ENCODE measurements around the gene MGAT3.

MGAT3 gene

DNA sequence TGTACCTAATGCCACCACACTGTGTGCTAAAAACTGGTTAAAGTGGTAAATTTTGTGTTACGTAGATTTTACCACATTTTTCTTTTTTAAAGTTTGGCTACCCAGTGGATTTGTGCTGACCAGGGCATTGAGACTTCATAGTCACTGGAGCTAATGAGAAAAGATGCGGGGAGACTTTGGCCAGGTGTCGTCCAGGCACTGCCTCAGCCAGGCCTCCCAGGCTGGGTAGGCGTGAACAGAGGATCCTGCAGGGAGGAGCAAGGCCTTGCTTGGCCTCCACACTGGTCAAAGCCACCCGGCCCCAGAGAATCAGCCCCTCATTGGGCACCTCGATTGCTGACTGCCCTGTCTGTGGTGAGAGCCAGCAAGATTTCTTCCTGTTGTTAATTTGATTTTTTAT is 13.4 kb upstream of the MGAT3 start:
- Histone ChIP-seq H3K36me3 (ENCODE audit: insufficient read depth, low read length) (no peaks in the 10 kb centered on the region), H3F3A (ENCODE audit: low read depth) (peaks cover 15% of the 10 kb centered on the region; the same call in 1 of the 2 replicates), H3K9me3 (ENCODE audit: insufficient read depth, low read depth, low read length) (no peaks in the 10 kb centered on the region), H2AFZ (ENCODE audit: low read length) (no peak overlapping the region), H3K9me2 (replicated peaks; ENCODE audit: low read depth, low read length) (no peaks in the 10 kb centered on the region), H3K9ac (ENCODE audit: low read depth, low read length, poor library complexity, severe bottlenecking) (no peak overlapping the region), H4K20me1 (ENCODE audit: insufficient read depth, low read length, poor library complexity, severe bottlenecking) (no peaks in the 10 kb centered on the region), H3K4me1 (ENCODE audit: insufficient read depth, low read length, poor library complexity, severe bottlenecking) (peaks cover 44% of the 10 kb centered on the region), H3K79me2 (ENCODE audit: insufficient read depth, low read length) (peaks cover 7% of the 10 kb centered on the region), H3K27me3 (ENCODE audit: insufficient read depth, low read length, poor library complexity, severe bottlenecking) (no peaks in the 10 kb centered on the region), H3K4me2 (ENCODE audit: low read depth, low read length, poor library complexity, severe bottlenecking) (no peak overlapping the region), H3K4me3 (ENCODE audit: low read length, poor library complexity, severe bottlenecking) (no peak overlapping the region)
- TF ChIP-seq, protein P1, sequence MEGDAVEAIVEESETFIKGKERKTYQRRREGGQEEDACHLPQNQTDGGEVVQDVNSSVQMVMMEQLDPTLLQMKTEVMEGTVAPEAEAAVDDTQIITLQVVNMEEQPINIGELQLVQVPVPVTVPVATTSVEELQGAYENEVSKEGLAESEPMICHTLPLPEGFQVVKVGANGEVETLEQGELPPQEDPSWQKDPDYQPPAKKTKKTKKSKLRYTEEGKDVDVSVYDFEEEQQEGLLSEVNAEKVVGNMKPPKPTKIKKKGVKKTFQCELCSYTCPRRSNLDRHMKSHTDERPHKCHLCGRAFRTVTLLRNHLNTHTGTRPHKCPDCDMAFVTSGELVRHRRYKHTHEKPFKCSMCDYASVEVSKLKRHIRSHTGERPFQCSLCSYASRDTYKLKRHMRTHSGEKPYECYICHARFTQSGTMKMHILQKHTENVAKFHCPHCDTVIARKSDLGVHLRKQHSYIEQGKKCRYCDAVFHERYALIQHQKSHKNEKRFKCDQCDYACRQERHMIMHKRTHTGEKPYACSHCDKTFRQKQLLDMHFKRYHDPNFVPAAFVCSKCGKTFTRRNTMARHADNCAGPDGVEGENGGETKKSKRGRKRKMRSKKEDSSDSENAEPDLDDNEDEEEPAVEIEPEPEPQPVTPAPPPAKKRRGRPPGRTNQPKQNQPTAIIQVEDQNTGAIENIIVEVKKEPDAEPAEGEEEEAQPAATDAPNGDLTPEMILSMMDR (conservative IDR thresholded peaks at IDR 0.05; ENCODE audit: low read length) = no peak
- no peak for TF ChIP-seq EZH2phosphoT487 (IDR thresholded peaks at IDR 0.05; ENCODE audit: borderline replicate concordance)

DNA sequence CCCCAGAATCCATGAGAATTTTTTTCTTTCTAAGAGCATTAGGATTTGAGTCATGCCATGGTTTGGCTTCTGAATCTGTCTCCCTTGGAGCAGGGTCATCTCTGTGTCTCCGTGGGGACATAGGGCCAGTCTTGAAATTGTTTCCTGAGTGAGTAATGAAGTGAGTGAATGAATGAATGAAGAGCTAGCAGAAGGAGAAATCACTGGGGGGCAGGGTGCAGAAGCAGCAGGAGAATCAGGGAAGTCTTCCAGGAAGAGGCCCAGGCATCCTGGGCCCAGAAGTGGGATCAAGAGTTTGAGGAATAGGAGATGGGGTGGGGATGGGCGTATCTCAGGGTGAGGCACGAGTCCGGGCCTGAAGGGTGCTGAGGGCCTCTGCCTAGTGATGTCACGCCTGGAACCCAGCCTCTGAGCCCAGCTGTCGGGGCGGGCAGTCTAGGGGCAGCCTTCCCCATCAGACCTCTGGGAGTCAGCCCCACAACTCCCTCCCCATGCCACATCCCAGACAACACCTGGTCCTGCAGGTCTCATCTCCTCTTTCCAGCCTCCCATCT is 12.5 kb upstream of the MGAT3 start:
- Histone ChIP-seq H3K4me2 (ENCODE audit: low read depth, low read length, poor library complexity, severe bottlenecking) (no peak overlapping the region), H2AFZ (ENCODE audit: low read length) (no peak overlapping the region), H3K79me2 (ENCODE audit: insufficient read depth, low read length) (peaks cover 16% of the 10 kb centered on the region), H3K4me3 (ENCODE audit: low read length, poor library complexity, severe bottlenecking) (no peak overlapping the region), H3K36me3 (ENCODE audit: insufficient read depth, low read length) (no peaks in the 10 kb centered on the region), H3K4me1 (ENCODE audit: insufficient read depth, low read length, poor library complexity, severe bottlenecking) (peaks cover 53% of the 10 kb centered on the region), H4K20me1 (ENCODE audit: insufficient read depth, low read length, poor library complexity, severe bottlenecking) (no peaks in the 10 kb centered on the region), H3F3A (ENCODE audit: low read depth) (peaks cover 15% of the 10 kb centered on the region; the same call in 1 of the 2 replicates), H3K9ac (ENCODE audit: low read depth, low read length, poor library complexity, severe bottlenecking) (no peak overlapping the region), H3K9me2 (replicated peaks; ENCODE audit: low read depth, low read length) (no peaks in the 10 kb centered on the region), H3K27me3 (ENCODE audit: insufficient read depth, low read length, poor library complexity, severe bottlenecking) (no peaks in the 10 kb centered on the region), H3K9me3 (ENCODE audit: insufficient read depth, low read depth, low read length) (no peaks in the 10 kb centered on the region)
- no peak for TF ChIP-seq EZH2phosphoT487 (IDR thresholded peaks at IDR 0.05; ENCODE audit: borderline replicate concordance)
- TF ChIP-seq, protein P1 (conservative IDR thresholded peaks at IDR 0.05; ENCODE audit: low read length) = no peak

DNA sequence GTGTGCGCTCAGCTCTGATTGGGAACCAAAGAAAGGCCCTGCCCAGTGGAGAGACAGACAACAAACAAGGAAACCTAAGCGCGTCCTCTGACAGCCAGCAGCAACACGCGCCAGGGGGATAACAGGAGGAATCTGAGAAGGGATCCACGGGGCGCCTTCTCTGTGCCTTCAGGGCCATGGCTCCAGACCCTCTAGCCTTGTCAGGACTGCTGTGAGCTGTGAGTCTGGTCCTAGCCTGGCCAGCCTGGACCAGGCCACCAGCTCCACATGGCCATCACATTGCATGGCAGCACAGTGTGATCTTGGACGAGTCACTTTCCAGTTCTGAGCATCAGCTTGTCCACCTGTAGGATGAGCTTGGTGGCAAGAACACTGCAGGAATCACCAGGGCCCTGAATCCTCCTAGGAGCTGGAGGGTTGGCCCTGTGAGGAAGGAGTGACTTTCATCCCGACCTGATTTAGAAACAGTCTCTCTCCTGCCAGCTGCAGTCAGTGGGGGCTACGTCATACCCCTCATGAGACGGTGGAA is 11.8 kb upstream of the MGAT3 start:
- peaks cover 23% of the 10 kb centered on the region for H3K79me2 ChIP-seq (ENCODE audit: insufficient read depth, low read length)
- no peak overlapping the region for H3K4me3 ChIP-seq (ENCODE audit: low read length, poor library complexity, severe bottlenecking)
- no peaks in the 10 kb centered on the region for H3K9me3 ChIP-seq (ENCODE audit: insufficient read depth, low read depth, low read length)
- no peak for TF ChIP-seq EZH2phosphoT487 (IDR thresholded peaks at IDR 0.05; ENCODE audit: borderline replicate concordance)
- TF ChIP-seq, protein P1 (conservative IDR thresholded peaks at IDR 0.05; ENCODE audit: low read length) = no peak
- no peaks in the 10 kb centered on the region for H3K36me3 ChIP-seq (ENCODE audit: insufficient read depth, low read length)
- no peaks in the 10 kb centered on the region for H3K27me3 ChIP-seq (ENCODE audit: insufficient read depth, low read length, poor library complexity, severe bottlenecking)
- no peaks in the 10 kb centered on the region for H4K20me1 ChIP-seq (ENCODE audit: insufficient read depth, low read length, poor library complexity, severe bottlenecking)
- H3K4me1 ChIP-seq (ENCODE audit: insufficient read depth, low read length, poor library complexity, severe bottlenecking) = peaks cover 60% of the 10 kb centered on the region
- peaks cover 15% of the 10 kb centered on the region; the same call in 1 of the 2 replicates for H3F3A ChIP-seq (ENCODE audit: low read depth)
- H3K9me2 ChIP-seq (replicated peaks; ENCODE audit: low read depth, low read length) = no peaks in the 10 kb centered on the region
- no peak overlapping the region for H2AFZ ChIP-seq (ENCODE audit: low read length)
- peak overlapping the region; percentile 92 for H3K9ac ChIP-seq (ENCODE audit: low read depth, low read length, poor library complexity, severe bottlenecking)
- no peak overlapping the region for H3K4me2 ChIP-seq (ENCODE audit: low read depth, low read length, poor library complexity, severe bottlenecking)
